ENCODE measurements around the gene OR51B2. TPM values are rescaled to one million over a fixed set of nuclear protein-coding genes. Genes with fewer than 3 reads are reported as not detected.
"Not testable (repeated sequence)": the region's sequence is repeated elsewhere in the genome, so short reads cannot be mapped to it uniquely, and the experiment has no call there.

The OR51B2 gene
- total RNA-seq, 4 donors from 2014 or later = not detected

DNA sequence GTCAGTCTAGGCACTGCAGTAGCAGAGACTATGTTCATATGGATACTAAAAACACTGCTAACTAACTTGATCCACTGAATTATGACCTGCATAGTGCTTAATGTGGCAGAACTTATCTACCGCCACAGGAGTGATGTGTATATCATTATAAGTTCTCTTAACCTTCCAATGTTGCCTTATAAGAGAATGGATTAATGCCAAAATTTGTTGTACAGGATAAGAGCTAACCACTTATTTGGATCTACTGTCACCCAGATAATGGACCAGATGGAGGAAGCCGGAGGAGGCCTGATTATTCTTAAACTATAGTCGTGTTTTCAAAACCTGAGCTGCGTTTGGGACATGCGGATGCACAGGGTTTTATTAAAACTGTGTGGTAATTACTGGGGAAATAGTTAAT lies 20.5 kb downstream of the OR51B2 start:
- intact Hi-C loops (cut with DNase I; ENCODE audit: low total_unique reads) = no loop called here
- WGBS, 2 donors = 72 to 85% methylated on average over 5 of the region's 5 CpGs
- DNase-seq (ENCODE audit: low spot score in 2 of 2) = no peak
- H3K4me3 ChIP-seq (ENCODE audit: low read depth, poor library complexity, severe bottlenecking) = no peak overlapping the region
- no peak for TF ChIP-seq POLR2A (IDR thresholded peaks at IDR 0.05)
- TF ChIP-seq, protein P1, sequence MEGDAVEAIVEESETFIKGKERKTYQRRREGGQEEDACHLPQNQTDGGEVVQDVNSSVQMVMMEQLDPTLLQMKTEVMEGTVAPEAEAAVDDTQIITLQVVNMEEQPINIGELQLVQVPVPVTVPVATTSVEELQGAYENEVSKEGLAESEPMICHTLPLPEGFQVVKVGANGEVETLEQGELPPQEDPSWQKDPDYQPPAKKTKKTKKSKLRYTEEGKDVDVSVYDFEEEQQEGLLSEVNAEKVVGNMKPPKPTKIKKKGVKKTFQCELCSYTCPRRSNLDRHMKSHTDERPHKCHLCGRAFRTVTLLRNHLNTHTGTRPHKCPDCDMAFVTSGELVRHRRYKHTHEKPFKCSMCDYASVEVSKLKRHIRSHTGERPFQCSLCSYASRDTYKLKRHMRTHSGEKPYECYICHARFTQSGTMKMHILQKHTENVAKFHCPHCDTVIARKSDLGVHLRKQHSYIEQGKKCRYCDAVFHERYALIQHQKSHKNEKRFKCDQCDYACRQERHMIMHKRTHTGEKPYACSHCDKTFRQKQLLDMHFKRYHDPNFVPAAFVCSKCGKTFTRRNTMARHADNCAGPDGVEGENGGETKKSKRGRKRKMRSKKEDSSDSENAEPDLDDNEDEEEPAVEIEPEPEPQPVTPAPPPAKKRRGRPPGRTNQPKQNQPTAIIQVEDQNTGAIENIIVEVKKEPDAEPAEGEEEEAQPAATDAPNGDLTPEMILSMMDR (IDR thresholded peaks at IDR 0.05) = no peak

DNA sequence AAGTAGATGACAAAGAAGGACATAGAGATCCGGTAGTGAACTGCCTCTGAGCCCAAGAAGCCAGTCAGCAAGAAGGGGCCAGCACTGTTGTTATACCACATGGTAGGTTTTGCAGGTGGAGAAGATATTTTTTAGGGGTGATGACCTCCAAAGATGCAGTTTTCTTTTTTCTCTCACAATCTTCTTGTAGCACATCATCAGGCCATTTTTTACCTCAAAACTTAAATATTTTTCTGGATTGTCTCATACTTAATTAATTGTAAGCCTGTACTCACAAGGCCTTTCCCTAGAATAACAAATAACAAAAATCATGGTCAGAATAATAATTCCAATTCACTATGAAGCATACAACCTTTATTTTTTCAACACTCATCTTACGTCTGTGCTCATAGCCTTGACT lies 22.3 kb downstream of the OR51B2 start, which contains the start of gene OR51B4:
Gene OR51B4, minus strand, starts transcription at position 101 of the 400 bp plus-strand sequence. Its CDS starts 0 bp downstream, at position 101.
- DNase-seq (ENCODE audit: low spot score in 2 of 2) = no peak
- TF ChIP-seq, protein P1 (IDR thresholded peaks at IDR 0.05) = no peak
- TF ChIP-seq POLR2A (IDR thresholded peaks at IDR 0.05) = no peak
- H3K4me3 ChIP-seq (ENCODE audit: low read depth, poor library complexity, severe bottlenecking) = no peak within 1 kb of the TSS
- intact Hi-C loops (cut with DNase I; ENCODE audit: low total_unique reads) = no loop called here
- 91 to 92% methylated on average over 2 of the region's 2 CpGs for WGBS, 2 donors

DNA sequence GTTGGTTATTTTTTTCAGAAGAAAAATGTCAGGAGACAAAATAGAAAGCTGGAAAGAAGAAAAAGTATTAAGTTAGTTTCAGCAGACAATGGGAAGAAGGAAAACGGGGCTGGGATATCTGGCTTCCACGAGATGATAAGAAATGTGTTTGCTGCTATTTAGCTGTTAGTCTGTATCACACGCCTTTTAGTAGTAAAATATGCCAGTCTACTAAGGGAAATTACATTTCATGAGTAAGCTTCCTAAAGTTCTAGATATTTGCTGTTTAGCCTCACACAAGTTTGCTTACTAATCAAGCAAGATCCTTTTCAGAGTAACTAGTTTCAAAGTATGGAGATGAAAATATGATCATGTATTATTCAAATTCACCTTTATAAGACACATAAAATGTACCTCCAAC lies 23.8 kb downstream of the OR51B2 start:
- no peak overlapping the region for H3K4me3 ChIP-seq (ENCODE audit: low read depth, poor library complexity, severe bottlenecking)
- TF ChIP-seq POLR2A (IDR thresholded peaks at IDR 0.05) = no peak
- TF ChIP-seq, protein P1 (IDR thresholded peaks at IDR 0.05) = no peak
- DNase-seq (ENCODE audit: low spot score in 2 of 2) = no peak
- intact Hi-C loops (cut with DNase I; ENCODE audit: low total_unique reads) = no loop called here
- WGBS, 2 donors = 67 to 78% methylated on average over 3 of the region's 3 CpGs

DNA sequence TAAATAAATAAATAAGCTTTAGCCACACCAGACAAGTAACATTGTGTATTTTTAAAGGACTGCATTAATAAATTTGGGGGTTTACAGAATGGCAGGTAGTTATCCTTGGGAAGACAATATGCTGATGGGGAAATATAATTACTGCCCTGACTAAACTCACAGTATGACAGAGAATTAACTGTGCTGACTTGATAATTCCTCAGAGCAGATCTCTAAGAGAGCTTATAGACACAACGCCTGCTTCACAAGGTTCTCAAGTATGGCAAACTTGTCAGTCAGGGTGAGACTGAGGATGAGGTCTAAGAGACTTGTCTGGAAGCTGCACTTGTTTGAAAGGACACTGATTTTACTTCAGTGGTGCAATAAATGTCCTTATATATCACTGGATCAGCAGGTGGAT lies 25.6 kb downstream of the OR51B2 start:
- 0 to 82% methylated on average over 1 of the region's 1 CpG for WGBS, 2 donors
- H3K4me3 ChIP-seq (ENCODE audit: low read depth, poor library complexity, severe bottlenecking) = no peak overlapping the region
- no peak for DNase-seq (ENCODE audit: low spot score in 2 of 2)
- intact Hi-C loops (cut with DNase I; ENCODE audit: low total_unique reads) = no loop called here
- no peak for TF ChIP-seq POLR2A (IDR thresholded peaks at IDR 0.05)

DNA sequence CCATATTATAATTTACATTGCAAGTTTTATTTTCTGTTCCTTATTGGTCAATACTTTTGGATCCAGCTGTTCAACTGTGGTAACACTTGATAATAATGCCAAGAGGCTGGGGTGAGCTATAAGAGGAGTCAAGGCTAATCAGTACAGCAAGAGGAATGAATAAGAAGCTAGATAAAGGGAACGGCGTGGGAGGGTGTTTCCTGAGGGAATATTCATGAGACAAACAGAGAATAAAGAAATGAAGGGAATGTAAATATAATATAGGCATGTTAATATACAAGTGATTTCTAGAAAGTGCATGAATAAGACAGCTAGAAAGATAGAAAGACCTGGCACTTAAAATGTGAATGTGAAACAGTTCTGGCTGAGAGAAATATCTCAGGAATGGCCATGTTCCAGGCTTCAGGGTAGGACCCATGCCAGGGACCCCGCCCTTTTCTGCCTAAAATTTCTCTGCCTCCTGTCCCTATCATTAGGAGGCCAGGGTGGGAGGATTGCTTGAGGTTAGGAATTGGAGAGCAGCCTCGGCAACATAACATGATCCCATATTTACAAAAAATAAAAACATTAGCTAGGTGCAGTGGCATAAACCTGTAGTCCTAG lies 26.3 kb downstream of the OR51B2 start:
- H3K4me3 ChIP-seq (ENCODE audit: low read depth, poor library complexity, severe bottlenecking) = no peak overlapping the region
- intact Hi-C loops (cut with DNase I; ENCODE audit: low total_unique reads) = no loop called here
- 58 to 60% methylated on average over 4 of the region's 4 CpGs for WGBS, 2 donors
- no peak for DNase-seq (ENCODE audit: low spot score in 2 of 2)
- TF ChIP-seq POLR2A (IDR thresholded peaks at IDR 0.05) = no peak
- TF ChIP-seq, protein P1 (IDR thresholded peaks at IDR 0.05) = no peak

DNA sequence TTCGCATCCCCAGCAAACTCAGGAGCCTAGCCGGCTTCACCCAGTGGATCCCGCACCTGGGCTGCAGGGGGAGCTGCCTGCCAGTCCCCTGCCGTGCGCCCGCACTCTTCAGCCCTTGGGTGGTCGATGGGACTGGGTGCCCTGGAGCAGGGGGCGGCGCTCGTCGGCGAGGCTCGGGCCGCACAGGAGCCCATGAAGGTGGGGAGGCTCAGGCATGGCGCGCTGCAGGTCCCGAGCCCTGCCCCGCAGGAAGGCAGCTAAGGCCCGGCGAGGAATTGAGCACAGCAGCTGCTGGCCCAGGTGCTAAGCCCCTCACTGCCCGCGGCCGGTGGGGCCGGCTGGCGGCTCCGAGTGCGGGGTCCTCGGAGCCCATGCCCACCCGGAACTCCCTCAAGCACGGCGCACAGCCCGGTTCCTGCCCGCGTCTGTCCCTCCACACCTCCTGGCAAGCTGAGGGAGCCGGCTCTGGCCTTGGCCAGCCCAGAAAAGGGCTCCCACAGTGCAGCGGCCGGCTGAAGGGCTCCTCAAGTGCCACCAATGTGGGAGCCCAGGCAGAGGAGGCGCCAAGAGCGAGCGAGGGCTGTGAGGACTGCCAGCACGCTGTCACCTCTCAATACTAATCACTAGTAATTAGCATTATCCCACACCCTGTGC lies 29.6 kb downstream of the OR51B2 start:
- H3K4me3 ChIP-seq (ENCODE audit: low read depth, poor library complexity, severe bottlenecking); intact Hi-C loops (cut with DNase I; ENCODE audit: low total_unique reads); DNase-seq (ENCODE audit: low spot score in 2 of 2): not testable (repeated sequence)
- 91 to 96% methylated on average over 18 to 25 of the region's 41 CpGs for WGBS, 2 donors

DNA sequence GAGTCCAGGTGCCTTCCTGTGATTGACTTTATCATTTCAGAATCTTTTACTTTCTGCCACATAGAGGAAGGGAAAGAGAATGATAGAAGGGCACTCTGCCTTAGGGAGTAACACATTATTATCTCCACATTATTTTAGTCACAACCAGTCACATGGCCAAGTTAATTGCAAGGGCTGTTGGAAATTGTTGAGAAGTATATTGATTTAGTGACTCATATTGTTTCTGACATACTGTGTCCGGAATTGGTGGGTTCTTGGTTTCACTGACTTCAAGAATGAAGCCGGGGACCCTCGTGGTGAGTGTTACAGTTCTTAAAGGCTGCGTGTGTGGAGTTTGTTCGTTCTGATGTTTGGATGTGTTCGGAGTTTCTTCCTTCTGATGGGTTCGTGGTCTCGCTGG lies 31.1 kb downstream of the OR51B2 start:
- TF ChIP-seq, protein P1 (IDR thresholded peaks at IDR 0.05) = no peak
- no peak for TF ChIP-seq POLR2A (IDR thresholded peaks at IDR 0.05)
- WGBS, 2 donors = 90 to 91% methylated on average over 8 of the region's 8 CpGs
- DNase-seq (ENCODE audit: low spot score in 2 of 2) = no peak
- no peak overlapping the region for H3K4me3 ChIP-seq (ENCODE audit: low read depth, poor library complexity, severe bottlenecking)
- intact Hi-C loops (cut with DNase I; ENCODE audit: low total_unique reads) = no loop called here
